K562 (cell line): ENCODE data around the gene ZNF641. TPM values are rescaled to one million over a fixed set of nuclear protein-coding genes. Genes with fewer than 3 reads are reported as not detected.
A peak's percentile ranks its signal among the peaks of the same experiment; 100 is the strongest.

Experiments
- ARID1B ChIP-seq: fragments of 450-650 bp; IDR thresholded peaks from 2 replicates; pipeline ENCODE4 v1.6.1; 2016; ENCODE audit warnings: antibody characterized with exemption, mild to moderate bottlenecking, inconsistent platforms
- ATF1 ChIP-seq, 2 experiments: fragments of 450-650 bp in 1 of 2; IDR thresholded peaks; 2 replicates each; pipeline ENCODE4 v1.6.1; 2016; ENCODE audit warnings: missing compliant biosample characterization in 1 of 2, missing genetic modification characterization in 1 of 2
- CCNT2 ChIP-seq: IDR thresholded peaks from 2 replicates; pipeline ENCODE4 v1.6.1; 2011; ENCODE audit warnings: borderline replicate concordance, low read depth, mild to moderate bottlenecking, moderate library complexity, mixed read lengths, low read length; ENCODE audit not compliant: insufficient read length; ENCODE audit errors: extremely low read depth
- MED1 ChIP-seq: sonication (generic); formaldehyde crosslinking; IDR thresholded peaks from 2 replicates; pipeline ENCODE4 v1.8.1; 2023; ENCODE audit warnings: missing genetic modification reagents, borderline replicate concordance
- NCOR1 ChIP-seq: fragments of 450-650 bp; IDR thresholded peaks from 2 replicates; pipeline ENCODE4 v1.6.1; 2016; ENCODE audit warnings: mild to moderate bottlenecking, moderate library complexity
- OTX1 ChIP-seq: fragments of 450-650 bp; formaldehyde crosslinking; IDR thresholded peaks from 2 replicates; pipeline ENCODE4 v1.4.0; 2022; ENCODE audit warnings: mild to moderate bottlenecking
- PCBP1 ChIP-seq: fragments of 200-400 bp; formaldehyde crosslinking; IDR thresholded peaks from 2 replicates; pipeline ENCODE4 v1.6.1; 2018; ENCODE audit warnings: mild to moderate bottlenecking, low read depth, low read length; ENCODE audit not compliant: poor library complexity, severe bottlenecking
- PML ChIP-seq: IDR thresholded peaks from 2 replicates; pipeline ENCODE4 v1.6.1; 2012; ENCODE audit warnings: low read length, inconsistent platforms
- POLR2A ChIP-seq: fragments of 450-650 bp; conservative IDR thresholded peaks from 2 replicates; pipeline ENCODE4 v1.6.1; 2016
- RBM14 ChIP-seq: fragments of 200-400 bp; formaldehyde crosslinking; IDR thresholded peaks from 2 replicates; pipeline ENCODE4 v1.6.1; 2018; ENCODE audit warnings: low read depth, mild to moderate bottlenecking, low read length, moderate library complexity, borderline replicate concordance; ENCODE audit not compliant: insufficient read depth
- SMAD2 ChIP-seq: fragments of 150-350 bp; IDR thresholded peaks from 2 replicates; pipeline ENCODE4 v1.6.1; 2014; ENCODE audit warnings: low read depth, mild to moderate bottlenecking, low read length
- TAF1 ChIP-seq: IDR thresholded peaks from 2 replicates; pipeline ENCODE4 v1.6.1; 2011; ENCODE audit warnings: mild to moderate bottlenecking, low read length, moderate library complexity; ENCODE audit not compliant: insufficient read depth, control insufficient read depth, severe bottlenecking; ENCODE audit errors: extremely low read depth
- YY1 ChIP-seq, 3 experiments: IDR thresholded peaks; 2 replicates each; pipeline ENCODE4 v1.6.1; 2011; ENCODE audit warnings: low read length in 2 of 3, mild to moderate bottlenecking in 2 of 3, moderate library complexity in 2 of 3, borderline replicate concordance in 1 of 3, control low read depth in 1 of 3, low read depth in 1 of 3; ENCODE audit not compliant: insufficient read depth in 3 of 3, insufficient replicate concordance in 2 of 3, control insufficient read depth in 1 of 3, insufficient read length in 1 of 3; ENCODE audit errors: extremely low read depth in 1 of 3
- ZNF766 ChIP-seq: fragments of 200-800 bp; sonication (Bioruptor generic); conservative IDR thresholded peaks from 2 replicates; pipeline ENCODE4 v1.6.1; 2016; ENCODE audit warnings: missing genetic modification characterization, missing compliant biosample characterization
- polyA plus RNA-seq, 8 experiments: library from polyadenylated mRNA; depleted of rRNA in 4 of 8; stranded (reverse) in 5 of 8; unstranded in 3 of 8; fragments of >200 nt; fragmentation: Nextera tagmentation in 2 of 8; fragmentation: Illumina TruSeq in 1 of 8; extraction: Ambion mirVana in 2 of 8; extraction: Trizol in 1 of 8; gene quantifications; 2 replicates each; pipeline versions ENCODE4 v1.2.1 to v1.2.3, GENCODE V29; 2011 to 2014; ENCODE audit warnings: inconsistent platforms in 1 of 8, missing spikeins in 1 of 8
- total RNA-seq, 7 experiments: library from RNA; depleted of rRNA in 6 of 7; stranded (reverse); fragments of >200 nt in 6 of 7; fragmentation: Illumina TruSeq in 2 of 7; extraction: Trizol in 2 of 7; gene quantifications; 2 replicates each; pipeline versions ENCODE4 v1.2.1 to v1.2.3, GENCODE V29; 2011 to 2021; ENCODE audit warnings: low replicate concordance in 1 of 7
- TF ChIP-seq, protein P1 (sequence below): sonication (generic); formaldehyde crosslinking; IDR thresholded peaks from 2 replicates; pipeline ENCODE4 v1.8.0; 2022; ENCODE audit warnings: mild to moderate bottlenecking, missing genetic modification reagents
- TF ChIP-seq, protein P2 (sequence below), 2 experiments: fragments of 450-650 bp; IDR thresholded peaks; 2 replicates each; pipeline ENCODE4 v1.6.1; 2018; ENCODE audit warnings: mild to moderate bottlenecking in 2 of 2, low read depth in 1 of 2; ENCODE audit not compliant: partially characterized antibody in 2 of 2
- TF ChIP-seq, protein P3 (sequence below): sonication (generic); formaldehyde crosslinking; IDR thresholded peaks from 2 replicates; pipeline ENCODE4 v1.8.0; 2022; ENCODE audit warnings: mild to moderate bottlenecking, missing genetic modification reagents

The ZNF641 gene
- total and polyA plus RNA-seq, 9 of the 15 experiments (the other 6 are each of a cell fraction or from before 2014, with no cell fraction given) = 2.5 to 15.6 (median 9.2) TPM

DNA sequence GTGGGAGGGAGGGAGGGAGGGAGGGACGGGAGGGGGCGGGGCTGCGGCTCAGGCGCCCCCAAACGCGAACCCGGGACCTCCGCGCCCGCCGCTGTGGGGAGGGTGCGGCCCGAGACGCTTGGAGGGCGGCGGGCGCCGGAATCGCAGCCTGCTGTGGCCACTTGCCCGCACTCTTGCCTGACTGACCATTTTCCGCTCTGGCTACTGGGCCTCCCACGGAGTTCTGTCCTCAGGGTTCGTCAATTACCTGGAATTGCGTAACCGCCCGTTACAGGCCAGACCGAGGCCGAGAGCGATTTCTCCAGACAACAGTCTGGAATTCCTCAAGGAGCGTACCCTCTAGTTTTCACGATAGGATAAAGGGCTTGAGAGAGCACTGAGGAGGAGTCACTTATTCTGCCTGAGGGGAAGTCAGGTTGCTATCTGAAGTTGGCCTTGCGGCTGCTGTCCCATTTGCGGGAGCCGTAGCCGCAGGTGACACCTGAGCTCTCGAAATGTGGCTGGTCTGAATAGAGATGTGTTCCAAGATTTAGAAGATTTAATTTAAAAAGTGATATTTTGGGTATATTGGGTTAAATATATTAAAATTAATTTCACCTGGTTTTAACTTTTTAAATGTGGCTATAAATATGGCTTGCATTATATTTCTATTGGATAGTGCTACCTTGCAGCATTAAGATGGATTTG lies 446 bp upstream of the ZNF641 start (continued):
- TF ChIP-seq YY1 (IDR thresholded peaks at IDR 0.05; ENCODE audit: borderline replicate concordance in 1 of 3, control insufficient read depth in 1 of 3, extremely low read depth in 1 of 3, insufficient read depth in 3 of 3, insufficient read length in 1 of 3, insufficient replicate concordance in 2 of 3, low read depth in 1 of 3, low read length in 2 of 3) = peak in 2 of 3 experiments; percentile 20 to 56
- peak; percentile 98 for TF ChIP-seq PCBP1
- TF ChIP-seq, protein P1, sequence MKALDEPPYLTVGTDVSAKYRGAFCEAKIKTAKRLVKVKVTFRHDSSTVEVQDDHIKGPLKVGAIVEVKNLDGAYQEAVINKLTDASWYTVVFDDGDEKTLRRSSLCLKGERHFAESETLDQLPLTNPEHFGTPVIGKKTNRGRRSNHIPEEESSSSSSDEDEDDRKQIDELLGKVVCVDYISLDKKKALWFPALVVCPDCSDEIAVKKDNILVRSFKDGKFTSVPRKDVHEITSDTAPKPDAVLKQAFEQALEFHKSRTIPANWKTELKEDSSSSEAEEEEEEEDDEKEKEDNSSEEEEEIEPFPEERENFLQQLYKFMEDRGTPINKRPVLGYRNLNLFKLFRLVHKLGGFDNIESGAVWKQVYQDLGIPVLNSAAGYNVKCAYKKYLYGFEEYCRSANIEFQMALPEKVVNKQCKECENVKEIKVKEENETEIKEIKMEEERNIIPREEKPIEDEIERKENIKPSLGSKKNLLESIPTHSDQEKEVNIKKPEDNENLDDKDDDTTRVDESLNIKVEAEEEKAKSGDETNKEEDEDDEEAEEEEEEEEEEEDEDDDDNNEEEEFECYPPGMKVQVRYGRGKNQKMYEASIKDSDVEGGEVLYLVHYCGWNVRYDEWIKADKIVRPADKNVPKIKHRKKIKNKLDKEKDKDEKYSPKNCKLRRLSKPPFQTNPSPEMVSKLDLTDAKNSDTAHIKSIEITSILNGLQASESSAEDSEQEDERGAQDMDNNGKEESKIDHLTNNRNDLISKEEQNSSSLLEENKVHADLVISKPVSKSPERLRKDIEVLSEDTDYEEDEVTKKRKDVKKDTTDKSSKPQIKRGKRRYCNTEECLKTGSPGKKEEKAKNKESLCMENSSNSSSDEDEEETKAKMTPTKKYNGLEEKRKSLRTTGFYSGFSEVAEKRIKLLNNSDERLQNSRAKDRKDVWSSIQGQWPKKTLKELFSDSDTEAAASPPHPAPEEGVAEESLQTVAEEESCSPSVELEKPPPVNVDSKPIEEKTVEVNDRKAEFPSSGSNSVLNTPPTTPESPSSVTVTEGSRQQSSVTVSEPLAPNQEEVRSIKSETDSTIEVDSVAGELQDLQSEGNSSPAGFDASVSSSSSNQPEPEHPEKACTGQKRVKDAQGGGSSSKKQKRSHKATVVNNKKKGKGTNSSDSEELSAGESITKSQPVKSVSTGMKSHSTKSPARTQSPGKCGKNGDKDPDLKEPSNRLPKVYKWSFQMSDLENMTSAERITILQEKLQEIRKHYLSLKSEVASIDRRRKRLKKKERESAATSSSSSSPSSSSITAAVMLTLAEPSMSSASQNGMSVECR = no peak
- no peak for TF ChIP-seq SMAD2
- no peak for TF ChIP-seq MED1 (CRISPR knock-in tag)
- TF ChIP-seq RBM14 = no peak
- TF ChIP-seq, protein P2, sequence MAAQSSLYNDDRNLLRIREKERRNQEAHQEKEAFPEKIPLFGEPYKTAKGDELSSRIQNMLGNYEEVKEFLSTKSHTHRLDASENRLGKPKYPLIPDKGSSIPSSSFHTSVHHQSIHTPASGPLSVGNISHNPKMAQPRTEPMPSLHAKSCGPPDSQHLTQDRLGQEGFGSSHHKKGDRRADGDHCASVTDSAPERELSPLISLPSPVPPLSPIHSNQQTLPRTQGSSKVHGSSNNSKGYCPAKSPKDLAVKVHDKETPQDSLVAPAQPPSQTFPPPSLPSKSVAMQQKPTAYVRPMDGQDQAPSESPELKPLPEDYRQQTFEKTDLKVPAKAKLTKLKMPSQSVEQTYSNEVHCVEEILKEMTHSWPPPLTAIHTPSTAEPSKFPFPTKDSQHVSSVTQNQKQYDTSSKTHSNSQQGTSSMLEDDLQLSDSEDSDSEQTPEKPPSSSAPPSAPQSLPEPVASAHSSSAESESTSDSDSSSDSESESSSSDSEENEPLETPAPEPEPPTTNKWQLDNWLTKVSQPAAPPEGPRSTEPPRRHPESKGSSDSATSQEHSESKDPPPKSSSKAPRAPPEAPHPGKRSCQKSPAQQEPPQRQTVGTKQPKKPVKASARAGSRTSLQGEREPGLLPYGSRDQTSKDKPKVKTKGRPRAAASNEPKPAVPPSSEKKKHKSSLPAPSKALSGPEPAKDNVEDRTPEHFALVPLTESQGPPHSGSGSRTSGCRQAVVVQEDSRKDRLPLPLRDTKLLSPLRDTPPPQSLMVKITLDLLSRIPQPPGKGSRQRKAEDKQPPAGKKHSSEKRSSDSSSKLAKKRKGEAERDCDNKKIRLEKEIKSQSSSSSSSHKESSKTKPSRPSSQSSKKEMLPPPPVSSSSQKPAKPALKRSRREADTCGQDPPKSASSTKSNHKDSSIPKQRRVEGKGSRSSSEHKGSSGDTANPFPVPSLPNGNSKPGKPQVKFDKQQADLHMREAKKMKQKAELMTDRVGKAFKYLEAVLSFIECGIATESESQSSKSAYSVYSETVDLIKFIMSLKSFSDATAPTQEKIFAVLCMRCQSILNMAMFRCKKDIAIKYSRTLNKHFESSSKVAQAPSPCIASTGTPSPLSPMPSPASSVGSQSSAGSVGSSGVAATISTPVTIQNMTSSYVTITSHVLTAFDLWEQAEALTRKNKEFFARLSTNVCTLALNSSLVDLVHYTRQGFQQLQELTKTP (IDR thresholded peaks at IDR 0.05; ENCODE audit: low read depth in 1 of 2, partially characterized antibody in 2 of 2) = peak in 1 of 2 experiments; percentile 51
- TF ChIP-seq NCOR1 = peak; percentile 42
- 0 out of 2 replicates have a peak, but pooled peaks have one; percentile 33 for TF ChIP-seq ZNF766 (CRISPR knock-in tag)
- peak; percentile 14 for TF ChIP-seq TAF1
- TF ChIP-seq CCNT2 = peak; percentile 34
- peak; percentile 64; the same call in 1 of the 2 replicates for TF ChIP-seq POLR2A
- TF ChIP-seq, protein P3, sequence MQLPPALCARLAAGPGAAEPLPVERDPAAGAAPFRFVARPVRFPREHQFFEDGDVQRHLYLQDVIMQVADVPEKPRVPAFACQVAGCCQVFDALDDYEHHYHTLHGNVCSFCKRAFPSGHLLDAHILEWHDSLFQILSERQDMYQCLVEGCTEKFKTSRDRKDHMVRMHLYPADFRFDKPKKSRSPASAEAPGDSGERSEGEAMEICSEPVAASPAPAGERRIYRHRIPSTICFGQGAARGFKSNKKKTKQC (CRISPR knock-in tag) = peak; percentile 59; the same call in 1 of the 2 replicates
- TF ChIP-seq PML = peak; percentile 45; the same call in 1 of the 2 replicates
- TF ChIP-seq OTX1 (CRISPR knock-in tag) = 0 out of 2 replicates have a peak, but pooled peaks have one; percentile 18
- peak; percentile 45 for TF ChIP-seq ARID1B
- TF ChIP-seq ATF1 (CRISPR knock-in tag; IDR thresholded peaks at IDR 0.05) = no peak
- TF ChIP-seq ATF1 (tag; IDR thresholded peaks at IDR 0.05) = peak; percentile 52
